Measurements from ENCODE around the gene ADAMTS10. TPM values are rescaled to one million over a fixed set of nuclear protein-coding genes. Genes with fewer than 3 reads are reported as not detected.

The ADAMTS10 gene
- total and polyA plus RNA-seq, 10 of the 15 experiments (the other 5 are each of a cell fraction or from before 2014, with no cell fraction given), result 0.01 to 2.5 (median 0.42) TPM; not detected in 3

GRCh38 chr19:8641221-8641907 lies 30.8 kb upstream of the ADAMTS10 start:
- 68% methylated on average over 2 of the region's 2 CpGs for WGBS (ENCODE audit: insufficient coverage, insufficient replicate concordance, low lambda C conversion rate, missing lambda C conversion rate)
- in situ Hi-C loops (cut with MboI), result no loop called here
- Histone ChIP-seq H3K4me1 (ENCODE audit: control insufficient read depth, insufficient read depth, low read length) (no peaks in the 10 kb centered on the region), H3K27ac (ENCODE audit: control insufficient read depth, insufficient read depth) (no peak overlapping the region), H3K4me3 (no peak overlapping the region), H3K9ac (ENCODE audit: control insufficient read depth, insufficient read depth, low read length) (no peak overlapping the region), H3K79me2 (ENCODE audit: control insufficient read depth, insufficient read depth, low read length) (no peaks in the 10 kb centered on the region), H3K4me2 (ENCODE audit: control insufficient read depth, insufficient read depth) (no peak overlapping the region), H4K20me1 (ENCODE audit: control insufficient read depth, insufficient read depth) (no peaks in the 10 kb centered on the region), H3K27me3 (replicated peaks in 1 of 2; ENCODE audit: control insufficient read depth in 2 of 2, insufficient read depth in 2 of 2, low read length in 1 of 2) (no peaks in the 10 kb centered on the region), H3K9me3 (replicated peaks; ENCODE audit: control insufficient read depth, insufficient read depth, low read length) (no peaks in the 10 kb centered on the region; the same call in 2 of the 3 replicates), H2AFZ (ENCODE audit: control insufficient read depth, low read depth, low read length) (no peak overlapping the region), H3K36me3 (ENCODE audit: control insufficient read depth in 2 of 2, insufficient read depth in 2 of 2, low read length in 1 of 2) (no peaks in the 10 kb centered on the region)
- RAD21 ChIA-PET (ENCODE audit: unreplicated experiment), result interaction anchor here (1.2 kb wide), 1 partner anchor 228 kb away, joined by 3 read pairs; the partner anchor contains the start of gene MARCHF2
- POLR2A ChIA-PET, result interaction anchor here (0.6 kb wide), 1 partner anchor 667 kb away, joined by 8 read pairs; no protein-coding TSS in a partner anchor
- ATAC-seq (no peak), FAIRE-seq (no peak), DNase-seq (ENCODE audit: low read depth, low spot score) (no peak)
- intact Hi-C loops (cut with micrococcal nuclease; ENCODE audit: unreplicated experiment), result no loop called here
- SMC1A ChIA-PET (ENCODE audit: uncharacterized antibody, unreplicated experiment), result no interaction called here
- CTCF ChIA-PET, result interaction anchor here (1.4 to 2.2 kb wide), 4 partner anchors 13 to 288 kb away, joined by 6 to 15 read pairs (median 10); partner anchors contain the start of gene MYO1F
- BruUV-seq (replicated peaks), result no TSS peak
- TF ChIP-seq ELK1 (IDR thresholded peaks at IDR 0.05; ENCODE audit: low read depth, low read length), result no peak
- no peak for TF ChIP-seq ZBTB11 (CRISPR knock-in tag; IDR thresholded peaks at IDR 0.05)
- TF ChIP-seq TCF7 (IDR thresholded peaks at IDR 0.05; ENCODE audit: borderline replicate concordance), result no peak
- no peak for TF ChIP-seq YBX1 (IDR thresholded peaks at IDR 0.05)
- TF ChIP-seq ZNF274 (IDR thresholded peaks at IDR 0.05; ENCODE audit: insufficient read depth, insufficient read length), result no peak
- TF ChIP-seq TAF1 (IDR thresholded peaks at IDR 0.05; ENCODE audit: borderline replicate concordance, low read depth, low read length), result no peak
- TF ChIP-seq FOXM1 (IDR thresholded peaks at IDR 0.05; ENCODE audit: low read depth, low read length), result no peak
- no peak for TF ChIP-seq RAD21 (IDR thresholded peaks at IDR 0.05; ENCODE audit: insufficient read depth, low read depth, low read length)
- TF ChIP-seq RUNX3 (IDR thresholded peaks at IDR 0.05; ENCODE audit: low read length), result no peak
- TF ChIP-seq KDM1A (IDR thresholded peaks at IDR 0.05; ENCODE audit: borderline replicate concordance), result no peak
- no peak for TF ChIP-seq E2F8 (IDR thresholded peaks at IDR 0.05; ENCODE audit: low read depth, partially characterized antibody)
- no peak for TF ChIP-seq NFXL1 (IDR thresholded peaks at IDR 0.05; ENCODE audit: borderline replicate concordance)
- no peak for TF ChIP-seq RB1 (IDR thresholded peaks at IDR 0.05; ENCODE audit: borderline replicate concordance)
